Measurements from ENCODE around the gene VAPB. TPM values are rescaled to one million over a fixed set of nuclear protein-coding genes. Genes with fewer than 3 reads are reported as not detected.

The VAPB gene
- total and polyA plus RNA-seq, 10 of the 15 experiments (the other 5 are each of a cell fraction or from before 2014, with no cell fraction given): 3.2 to 28.6 (median 20.5) TPM

- TF ChIP-seq BHLHE40 (IDR thresholded peaks at IDR 0.05; ENCODE audit: borderline replicate concordance in 1 of 2, low read depth in 2 of 2, low read length in 1 of 2) (no peak), CREM (IDR thresholded peaks at IDR 0.05; ENCODE audit: low read depth) (no peak), PRDM15 (CRISPR knock-in tag; IDR thresholded peaks at IDR 0.05) (no peak), KAT2A (conservative IDR thresholded peaks at IDR 0.05; ENCODE audit: control insufficient read depth, low read depth, low read length) (no peak), IRF5 (IDR thresholded peaks at IDR 0.05; ENCODE audit: borderline replicate concordance) (no peak), ASH2L (IDR thresholded peaks at IDR 0.05; ENCODE audit: borderline replicate concordance, low read depth) (no peak)
Observed at GRCh38 chr20:58362970-58363369, 26.1 kb upstream of the VAPB start (continued).

GRCh38 chr20:58366866-58367265, 22.2 kb upstream of the VAPB start:
- in situ Hi-C loops (cut with MboI): no loop called here
- no peaks in the 10 kb centered on the region for H3K27me3 ChIP-seq (replicated peaks in 1 of 2; ENCODE audit: control insufficient read depth in 2 of 2, insufficient read depth in 2 of 2, low read length in 1 of 2)
- H3K9ac ChIP-seq (ENCODE audit: control insufficient read depth, insufficient read depth, low read length): no peak overlapping the region
- H3K4me1 ChIP-seq (ENCODE audit: control insufficient read depth, insufficient read depth, low read length): no peaks in the 10 kb centered on the region
- no peak overlapping the region for H3K27ac ChIP-seq (ENCODE audit: control insufficient read depth, insufficient read depth)
- H3K9me3 ChIP-seq (replicated peaks; ENCODE audit: control insufficient read depth, insufficient read depth, low read length): no peaks in the 10 kb centered on the region
- H4K20me1 ChIP-seq (ENCODE audit: control insufficient read depth, insufficient read depth): no peaks in the 10 kb centered on the region
- ChIA-PET CTCF (no interaction called here), POLR2A (interaction anchor here (0.5 to 0.6 kb wide), 2 partner anchors 20 to 700 kb away, joined by 3 read pairs; no protein-coding TSS in a partner anchor), RAD21 (ENCODE audit: unreplicated experiment) (no interaction called here), SMC1A (ENCODE audit: uncharacterized antibody, unreplicated experiment) (interaction anchor here (1.6 kb wide), 1 partner anchor 37 kb away, joined by 4 read pairs; no protein-coding TSS in a partner anchor)
- no peak overlapping the region for H3K4me2 ChIP-seq (ENCODE audit: control insufficient read depth, insufficient read depth)
- peaks cover 1% of the 10 kb centered on the region in 2 experiments; a peak in 2 of 4 replicates for H3K36me3 ChIP-seq (ENCODE audit: control insufficient read depth in 2 of 2, insufficient read depth in 2 of 2, low read length in 1 of 2)
- intact Hi-C loops (cut with micrococcal nuclease; ENCODE audit: unreplicated experiment): no loop called here
- no peaks in the 10 kb centered on the region for H3K79me2 ChIP-seq (ENCODE audit: control insufficient read depth, insufficient read depth, low read length)
- no peak overlapping the region for H3K4me3 ChIP-seq
- no peak for DNase-seq (ENCODE audit: low read depth, low spot score)
- WGBS (ENCODE audit: insufficient coverage, insufficient replicate concordance, low lambda C conversion rate, missing lambda C conversion rate): 95% methylated on average over 3 of the region's 3 CpGs
- no peak overlapping the region for H2AFZ ChIP-seq (ENCODE audit: control insufficient read depth, low read depth, low read length)
- no peak for FAIRE-seq
- no TSS peak for BruUV-seq (replicated peaks)
- ATAC-seq: no peak
- no peak for TF ChIP-seq ZNF592 (IDR thresholded peaks at IDR 0.05)
- TF ChIP-seq ZBED1 (IDR thresholded peaks at IDR 0.05; ENCODE audit: borderline replicate concordance): no peak
- no peak for TF ChIP-seq BCL11A (IDR thresholded peaks at IDR 0.05; ENCODE audit: low read depth, low read length)
- TF ChIP-seq USF1 (IDR thresholded peaks at IDR 0.05; ENCODE audit: borderline replicate concordance, extremely low read length, insufficient read depth, low read depth, low read length): no peak
